ENCODE data around the gene SMG6. TPM values are rescaled to one million over a fixed set of nuclear protein-coding genes. Genes with fewer than 3 reads are reported as not detected.

The SMG6 gene
- total RNA-seq, 1 donor from 2014 or later = 19.4 TPM

GRCh38 chr17:2289878-2290478 lies 13.6 kb downstream of the SMG6 start:
- no peak overlapping the region for H3K4me3 ChIP-seq (ENCODE audit: low read depth, low read length)
- no peak for DNase-seq (ENCODE audit: low read depth)
- no peak for TF ChIP-seq CTCF (conservative IDR thresholded peaks at IDR 0.05; ENCODE audit: low read depth, low read length)

GRCh38 chr17:2283302-2283701 lies 20.3 kb downstream of the SMG6 start:
- no peak for DNase-seq (ENCODE audit: low read depth)
- no peak overlapping the region for H3K4me3 ChIP-seq (ENCODE audit: low read depth, low read length)
- no peak for TF ChIP-seq CTCF (conservative IDR thresholded peaks at IDR 0.05; ENCODE audit: low read depth, low read length)

- TF ChIP-seq CTCF (conservative IDR thresholded peaks at IDR 0.05; ENCODE audit: low read depth, low read length) = peak; percentile 46
These were observed 21.2 kb downstream of the SMG6 start for GRCh38 chr17:2282297-2282873.

GRCh38 chr17:2279707-2280106 lies 23.9 kb downstream of the SMG6 start:
- no peak for DNase-seq (ENCODE audit: low read depth)
- TF ChIP-seq CTCF (conservative IDR thresholded peaks at IDR 0.05; ENCODE audit: low read depth, low read length) = no peak
- H3K4me3 ChIP-seq (ENCODE audit: low read depth, low read length) = no peak overlapping the region

More at GRCh38 chr17:2282297-2282873, 21.2 kb downstream of the SMG6 start:
- DNase-seq (ENCODE audit: low read depth) = no peak
- H3K4me3 ChIP-seq (ENCODE audit: low read depth, low read length) = no peak overlapping the region

DNA sequence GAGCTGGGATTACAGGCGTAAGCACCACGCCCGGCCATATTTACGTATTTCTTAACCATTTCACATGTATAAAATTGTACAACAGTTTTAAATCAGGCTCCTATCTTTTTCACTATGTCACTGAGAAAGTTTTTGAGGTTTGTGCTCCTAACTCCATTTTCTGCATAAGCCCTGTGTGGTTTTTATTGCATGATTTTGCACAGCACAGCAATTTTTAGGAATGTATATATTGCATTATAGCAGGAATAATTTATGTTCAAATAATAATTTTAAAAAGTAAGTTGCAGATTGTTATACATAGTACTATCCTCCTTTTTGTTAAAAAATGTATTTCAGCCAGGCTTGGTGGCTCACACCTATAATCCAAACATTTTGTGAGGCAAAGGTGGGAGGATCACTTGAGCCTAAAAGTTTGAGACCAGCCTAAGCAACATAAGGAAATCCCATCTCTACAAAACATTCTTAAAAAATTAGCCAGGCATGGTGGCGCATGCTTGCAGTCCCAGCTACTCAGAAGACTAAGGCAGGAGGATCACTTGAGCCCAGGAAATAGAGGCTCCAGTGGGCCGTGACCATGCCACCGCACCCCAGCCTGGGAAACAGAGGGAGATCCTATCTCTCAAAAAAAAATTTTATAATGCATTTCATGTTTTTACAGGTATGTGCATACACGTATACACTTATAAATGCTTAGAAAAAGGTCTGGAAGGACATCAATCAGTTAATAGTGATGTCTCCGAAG lies 26.0 kb downstream of the SMG6 start:
- TF ChIP-seq CTCF (conservative IDR thresholded peaks at IDR 0.05; ENCODE audit: low read depth, low read length) = no peak
- H3K4me3 ChIP-seq (ENCODE audit: low read depth, low read length) = no peak overlapping the region
- no peak for DNase-seq (ENCODE audit: low read depth)

DNA sequence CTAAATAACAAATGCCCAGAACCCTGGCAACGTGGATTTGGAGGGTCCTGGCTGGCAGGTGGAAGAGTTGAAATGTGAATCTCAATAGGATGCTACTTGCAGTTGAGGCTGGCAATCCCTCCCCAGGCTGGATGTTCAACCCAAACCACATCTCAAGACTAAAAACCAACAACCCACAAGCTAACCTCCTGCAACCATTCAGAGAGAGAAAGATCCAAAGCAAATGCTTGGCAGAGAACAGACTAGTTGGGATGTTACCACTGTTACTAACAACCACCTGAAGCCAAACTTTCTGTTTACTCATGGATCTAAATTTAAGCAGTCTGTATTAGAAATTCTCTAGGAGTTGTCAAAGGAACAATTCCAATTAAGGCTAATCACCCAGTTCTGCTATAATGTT lies 27.9 kb downstream of the SMG6 start:
- no peak for DNase-seq (ENCODE audit: low read depth)
- no peak for TF ChIP-seq CTCF (conservative IDR thresholded peaks at IDR 0.05; ENCODE audit: low read depth, low read length)
- H3K4me3 ChIP-seq (ENCODE audit: low read depth, low read length) = no peak overlapping the region
